H1 (cell line): Measurements from ENCODE around the gene SHISA7. TPM values are rescaled to one million over a fixed set of nuclear protein-coding genes. Genes with fewer than 3 reads are reported as not detected.

ENCODE experiments used
- EZH2 ChIP-seq: fragments of 200-600 bp; sonication (generic); IDR thresholded peaks from 2 replicates; pipeline ENCODE4 v1.7.1; 2012; ENCODE audit warnings: low read depth, mild to moderate bottlenecking, moderate library complexity, low read length, inconsistent platforms; ENCODE audit not compliant: severe bottlenecking
- HDAC6 ChIP-seq: IDR thresholded peaks from one replicate; pipeline ENCODE4 v1.7.1; 2012; ENCODE audit warnings: low read depth, mild to moderate bottlenecking, inconsistent platforms, low read length, moderate library complexity
- MAFK ChIP-seq: IDR thresholded peaks from 2 replicates; pipeline ENCODE4 v1.6.1; 2012; ENCODE audit warnings: low read depth, mild to moderate bottlenecking, improper control_type of control experiment, low read length
- polyA plus RNA-seq, 7 experiments: library from polyadenylated mRNA; depleted of rRNA in 3 of 7; stranded (reverse) in 5 of 7; unstranded in 2 of 7; fragments of >200 nt in 5 of 7; fragments of 200-250 nt in 2 of 7; gene quantifications; 1 replicate in 5 of 7; 2 replicates in 1 of 7; 4 replicates in 1 of 7; pipeline versions ENCODE4 v1.2.1 to v1.2.3, GENCODE V29; 2011 to 2013; ENCODE audit warnings: missing spikeins in 2 of 7, mixed read lengths in 2 of 7
- total RNA-seq: library from RNA; stranded (reverse); fragmentation: NEBNext Ultra II Directional; extraction: Animal tissue kit (Norgen Biotek cat#: 25700); gene quantifications from 2 replicates; pipeline ENCODE4 v1.2.1, GENCODE V29; 2021

Gene SHISA7
- total and polyA plus RNA-seq, 2 of the 8 experiments (the other 6 are each of a cell fraction or from before 2014, with no cell fraction given): 0.76 to 1.0 TPM

DNA sequence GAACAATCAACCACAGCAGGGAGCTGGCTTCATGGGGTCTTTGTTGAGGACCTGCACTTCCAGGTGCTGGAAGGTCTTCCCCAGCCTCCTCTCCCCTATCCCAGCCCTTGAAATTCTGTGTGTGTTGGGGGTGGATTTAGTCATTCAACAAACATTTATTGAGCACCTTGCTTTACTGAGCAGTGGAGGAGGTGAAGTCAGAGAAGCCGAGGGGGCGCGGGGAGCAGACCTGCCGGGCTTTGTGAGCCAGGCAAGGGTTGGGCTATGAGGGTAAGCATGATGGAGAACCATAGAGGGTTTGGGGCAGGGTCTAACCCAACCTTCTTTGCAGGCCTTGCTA, 24.9 kb upstream of the SHISA7 start (continued):
- no peak for TF ChIP-seq MAFK
- no peak for TF ChIP-seq EZH2
- no peak for TF ChIP-seq HDAC6
